ENCODE data around the gene BTBD2. TPM values are rescaled to one million over a fixed set of nuclear protein-coding genes. Genes with fewer than 3 reads are reported as not detected.

BTBD2 gene
- total and polyA plus RNA-seq, 10 of the 15 experiments (the other 5 are each of a cell fraction or from before 2014, with no cell fraction given), result 0.13 to 66.2 (median 10.4) TPM

- no peak for TF ChIP-seq NFXL1 (IDR thresholded peaks at IDR 0.05; ENCODE audit: borderline replicate concordance)
Observed at GRCh38 chr19:2050349-2050990, 35.0 kb upstream of the BTBD2 start (continued).

- WGBS (ENCODE audit: insufficient coverage, insufficient replicate concordance, low lambda C conversion rate, missing lambda C conversion rate), result under 1% methylated on average over 16 of the region's 16 CpGs
- Histone ChIP-seq H3K4me1 (ENCODE audit: control insufficient read depth, insufficient read depth, low read length) (peaks cover 48% of the 10 kb centered on the region), H3K27ac (ENCODE audit: control insufficient read depth, insufficient read depth) (peak overlapping the region; percentile 79), H3K27me3 (replicated peaks in 1 of 2; ENCODE audit: control insufficient read depth in 2 of 2, insufficient read depth in 2 of 2, low read length in 1 of 2) (no peaks in the 10 kb centered on the region), H2AFZ (ENCODE audit: control insufficient read depth, low read depth, low read length) (no peak overlapping the region), H3K36me3 (ENCODE audit: control insufficient read depth in 2 of 2, insufficient read depth in 2 of 2, low read length in 1 of 2) (peaks cover 4 to 11% of the 10 kb centered on the region in 2 experiments; a peak in 3 of 4 replicates), H4K20me1 (ENCODE audit: control insufficient read depth, insufficient read depth) (peaks cover 14% of the 10 kb centered on the region), H3K4me3 (peak overlapping the region; percentile 83), H3K79me2 (ENCODE audit: control insufficient read depth, insufficient read depth, low read length) (peaks cover 66% of the 10 kb centered on the region), H3K9me3 (replicated peaks; ENCODE audit: control insufficient read depth, insufficient read depth, low read length) (no peaks in the 10 kb centered on the region), H3K9ac (ENCODE audit: control insufficient read depth, insufficient read depth, low read length) (peak overlapping the region; percentile 70), H3K4me2 (ENCODE audit: control insufficient read depth, insufficient read depth) (peak overlapping the region; percentile 91)
- ATAC-seq, result peak; percentile 27
- FAIRE-seq, result peak; percentile 86
- CTCF ChIA-PET, result interaction anchor here (1.6 to 2.3 kb wide), 3 partner anchors 19 to 45 kb away, joined by 3 to 7 read pairs (median 6); partner anchors contain the start of gene MOB3A
- TSS peak; percentile 73 for BruUV-seq (replicated peaks)
- intact Hi-C loops (cut with micrococcal nuclease; ENCODE audit: unreplicated experiment) (loop anchor here (2.0 to 5.0 kb wide), 2 partner anchors 41 to 153 kb away; no protein-coding TSS in a partner anchor), in situ Hi-C loops (cut with MboI) (no loop called here)
- RAD21 ChIA-PET (ENCODE audit: unreplicated experiment), result no interaction called here
- POLR2A ChIA-PET, result interaction anchor here (0.5 to 1.8 kb wide), 4 partner anchors 11 to 44 kb away, joined by 3 to 11 read pairs (median 4); no protein-coding TSS in a partner anchor
- SMC1A ChIA-PET (ENCODE audit: uncharacterized antibody, unreplicated experiment), result interaction anchor here (0.8 to 2.2 kb wide), 4 partner anchors 18 to 181 kb away, joined by 3 to 9 read pairs (median 4); no protein-coding TSS in a partner anchor
- no peak for DNase-seq (ENCODE audit: low read depth, low spot score)
- TF ChIP-seq MEF2A (IDR thresholded peaks at IDR 0.05; ENCODE audit: insufficient read depth, low read depth, low read length), result no peak
- no peak for TF ChIP-seq IRF5 (IDR thresholded peaks at IDR 0.05; ENCODE audit: borderline replicate concordance)
- TF ChIP-seq SMAD1 (IDR thresholded peaks at IDR 0.05; ENCODE audit: low read depth, partially characterized antibody), result peak; percentile 42
- TF ChIP-seq POLR2AphosphoS2 (IDR thresholded peaks at IDR 0.05; ENCODE audit: low read depth, low read length), result peak; percentile 47; the same call in 1 of the 2 replicates
- peak; percentile 15; the same call in 1 of the 3 replicates for TF ChIP-seq POU2F2 (IDR thresholded peaks at IDR 0.05; ENCODE audit: borderline replicate concordance, low read depth, low read length)
- TF ChIP-seq HDGF (IDR thresholded peaks at IDR 0.05), result no peak
- no peak for TF ChIP-seq SREBF2 (IDR thresholded peaks at IDR 0.05; ENCODE audit: low read length)
- TF ChIP-seq MTA2 (IDR thresholded peaks at IDR 0.05; ENCODE audit: low read depth), result no peak
- TF ChIP-seq SREBF1 (IDR thresholded peaks at IDR 0.05; ENCODE audit: low read length), result no peak
- no peak for TF ChIP-seq E2F8 (IDR thresholded peaks at IDR 0.05; ENCODE audit: low read depth, partially characterized antibody)
- no peak for TF ChIP-seq STAT1 (conservative IDR thresholded peaks at IDR 0.05)
- no peak for TF ChIP-seq ZZZ3 (IDR thresholded peaks at IDR 0.05; ENCODE audit: control insufficient read depth, insufficient read length, low read depth)
- no peak for TF ChIP-seq ATF2 (IDR thresholded peaks at IDR 0.05; ENCODE audit: low read length)
- peak; percentile 52; the same call in 1 of the 2 replicates for TF ChIP-seq EED (IDR thresholded peaks at IDR 0.05; ENCODE audit: low read depth)
- TF ChIP-seq TCF7 (IDR thresholded peaks at IDR 0.05; ENCODE audit: borderline replicate concordance), result no peak
- TF ChIP-seq CBFB (IDR thresholded peaks at IDR 0.05; ENCODE audit: low read depth), result no peak
Observed at GRCh38 chr19:2049741-2050348, 34.3 kb upstream of the BTBD2 start.
